Right atrium auricular region (tissue), 2 donors: ENCODE results near the gene CACNA1C. TPM values are rescaled to one million over a fixed set of nuclear protein-coding genes. Genes with fewer than 3 reads are reported as not detected.

Experiments
- DNase-seq: peaks from one replicate; pipeline ENCODE4 v3.0.0-alpha.2; 2019; ENCODE audit warnings: low spot score
- H3K27ac ChIP-seq, 2 donors: fragments of 200-600 bp; sonication (generic); 1 replicate in 1 of 2; 2 replicates in 1 of 2; pipeline ENCODE4 v1.5.1; 2016 to 2019
- H3K27me3 ChIP-seq, 2 donors: fragments of 200-600 bp; sonication (generic); one replicate each; pipeline versions ENCODE4 v1.5.1 to v1.6.0; 2017 to 2019
- H3K36me3 ChIP-seq: fragments of 200-600 bp; sonication (generic); one replicate; pipeline ENCODE4 v1.5.1; 2016
- H3K4me1 ChIP-seq, 2 donors: fragments of 200-600 bp; sonication (generic); one replicate each; pipeline versions ENCODE4 v1.5.1 to v1.6.0; 2017 to 2019
- H3K4me3 ChIP-seq, 2 donors: fragments of 200-600 bp; sonication (generic); 1 replicate in 1 of 2; 2 replicates in 1 of 2; pipeline ENCODE4 v1.5.1; 2017 to 2019; ENCODE audit warnings: mild to moderate bottlenecking in 1 of 2, moderate library complexity in 1 of 2
- H3K9me3 ChIP-seq, 2 donors: fragments of 200-600 bp; sonication (generic); one replicate each; pipeline ENCODE4 v1.5.1; 2019
- CTCF ChIP-seq, 2 donors: fragments of 200-600 bp; sonication (generic); IDR thresholded peaks; one replicate each; pipeline ENCODE4 v1.5.1; 2019; ENCODE audit warnings: antibody characterized with exemption in 2 of 2
- total RNA-seq, 2 donors: library from RNA; depleted of rRNA; stranded (reverse); fragments of >200 nt; gene quantifications; one replicate each; pipeline ENCODE4 v1.1.0, GENCODE V29; 2016

The CACNA1C gene
- total RNA-seq, 2 donors from 2014 or later, result 83.1 to 93.6 TPM

GRCh38 chr12:2363836-2364609 is 311.2 kb downstream of the CACNA1C start:
- no peaks in the 10 kb centered on the region for H3K27me3 ChIP-seq
- no peak for TF ChIP-seq CTCF (IDR thresholded peaks at IDR 0.05)
- H3K27ac ChIP-seq, result no peak overlapping the region
- H3K4me3 ChIP-seq, result no peak overlapping the region
- H3K36me3 ChIP-seq, result no peaks in the 10 kb centered on the region
- H3K4me1 ChIP-seq, result peaks cover 0 to 15% of the 10 kb centered on the region in 2 donors
- H3K9me3 ChIP-seq, result no peaks in the 10 kb centered on the region
- DNase-seq, result no peak

- H3K9me3 ChIP-seq, result no peaks in the 10 kb centered on the region
- no peak overlapping the region for H3K4me3 ChIP-seq
- H3K36me3 ChIP-seq, result no peaks in the 10 kb centered on the region
- no peak for DNase-seq
- TF ChIP-seq CTCF (IDR thresholded peaks at IDR 0.05), result no peak
- H3K4me1 ChIP-seq, result peaks cover 0 to 9% of the 10 kb centered on the region in 2 donors
- H3K27ac ChIP-seq, result no peak overlapping the region
- H3K27me3 ChIP-seq, result no peaks in the 10 kb centered on the region
Measured at GRCh38 chr12:2364631-2365051, 311.9 kb downstream of the CACNA1C start.

- Histone ChIP-seq H3K4me3 (no peak overlapping the region), H3K9me3 (no peaks in the 10 kb centered on the region), H3K27me3 (no peaks in the 10 kb centered on the region), H3K27ac (no peak overlapping the region), H3K4me1 (peaks cover 0 to 5% of the 10 kb centered on the region in 2 donors), H3K36me3 (no peaks in the 10 kb centered on the region)
- DNase-seq, result no peak
- no peak for TF ChIP-seq CTCF (IDR thresholded peaks at IDR 0.05)
Measured at GRCh38 chr12:2366711-2367110, 313.9 kb downstream of the CACNA1C start.

GRCh38 chr12:2372178-2372577 is 319.4 kb downstream of the CACNA1C start:
- peaks cover 0 to 48% of the 10 kb centered on the region in 2 donors for H3K4me1 ChIP-seq
- TF ChIP-seq CTCF (IDR thresholded peaks at IDR 0.05), result no peak
- H3K36me3 ChIP-seq, result no peaks in the 10 kb centered on the region
- no peak for DNase-seq
- no peaks in the 10 kb centered on the region for H3K27me3 ChIP-seq
- no peak overlapping the region for H3K4me3 ChIP-seq
- H3K27ac ChIP-seq, result peak overlapping the region in 1 of 2 donors; percentile 41
- H3K9me3 ChIP-seq, result no peaks in the 10 kb centered on the region

GRCh38 chr12:2372735-2373134 is 319.9 kb downstream of the CACNA1C start:
- H3K4me1 ChIP-seq, result peaks cover 0 to 53% of the 10 kb centered on the region in 2 donors
- no peaks in the 10 kb centered on the region for H3K36me3 ChIP-seq
- H3K27me3 ChIP-seq, result no peaks in the 10 kb centered on the region
- no peak for DNase-seq
- no peak for TF ChIP-seq CTCF (IDR thresholded peaks at IDR 0.05)
- no peak overlapping the region for H3K4me3 ChIP-seq
- H3K27ac ChIP-seq, result peak overlapping the region in 1 of 2 donors; percentile 41
- H3K9me3 ChIP-seq, result no peaks in the 10 kb centered on the region
